ENCODE results near the gene PNPLA1.

GRCh38 chr6:36244641-36245280 is 25.1 kb upstream of the PNPLA1 start:
- TF ChIP-seq, protein P1, sequence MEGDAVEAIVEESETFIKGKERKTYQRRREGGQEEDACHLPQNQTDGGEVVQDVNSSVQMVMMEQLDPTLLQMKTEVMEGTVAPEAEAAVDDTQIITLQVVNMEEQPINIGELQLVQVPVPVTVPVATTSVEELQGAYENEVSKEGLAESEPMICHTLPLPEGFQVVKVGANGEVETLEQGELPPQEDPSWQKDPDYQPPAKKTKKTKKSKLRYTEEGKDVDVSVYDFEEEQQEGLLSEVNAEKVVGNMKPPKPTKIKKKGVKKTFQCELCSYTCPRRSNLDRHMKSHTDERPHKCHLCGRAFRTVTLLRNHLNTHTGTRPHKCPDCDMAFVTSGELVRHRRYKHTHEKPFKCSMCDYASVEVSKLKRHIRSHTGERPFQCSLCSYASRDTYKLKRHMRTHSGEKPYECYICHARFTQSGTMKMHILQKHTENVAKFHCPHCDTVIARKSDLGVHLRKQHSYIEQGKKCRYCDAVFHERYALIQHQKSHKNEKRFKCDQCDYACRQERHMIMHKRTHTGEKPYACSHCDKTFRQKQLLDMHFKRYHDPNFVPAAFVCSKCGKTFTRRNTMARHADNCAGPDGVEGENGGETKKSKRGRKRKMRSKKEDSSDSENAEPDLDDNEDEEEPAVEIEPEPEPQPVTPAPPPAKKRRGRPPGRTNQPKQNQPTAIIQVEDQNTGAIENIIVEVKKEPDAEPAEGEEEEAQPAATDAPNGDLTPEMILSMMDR (IDR thresholded peaks at IDR 0.05) = no peak
- TF ChIP-seq POLR2A (IDR thresholded peaks at IDR 0.05) = no peak

Measured in body of pancreas (tissue), 4 donors.